A549 (cell line): ENCODE data around the gene GALNT18.

ENCODE experiments used
- CTCF ChIP-seq: fragments of >200 bp; sonication (Bioruptor Twin); formaldehyde crosslinking; IDR thresholded peaks from 3 replicates; pipeline ENCODE4 v1.5.1; 2016
- POLR2A ChIP-seq: IDR thresholded peaks from 2 replicates; pipeline ENCODE4 v1.6.1; 2012; ENCODE audit warnings: mild to moderate bottlenecking, low read length
- RAD21 ChIP-seq, 2 experiments: fragments of >200 bp in 1 of 2; sonication (Bioruptor Twin) in 1 of 2; formaldehyde crosslinking in 1 of 2; IDR thresholded peaks in 1 of 2; conservative IDR thresholded peaks in 1 of 2; 2 replicates in 1 of 2; 3 replicates in 1 of 2; pipeline ENCODE4 v1.6.1; 2012 to 2018; ENCODE audit warnings: inconsistent platforms in 1 of 2
- REST ChIP-seq: fragments of 200-600 bp; sonication (generic); IDR thresholded peaks from 2 replicates; pipeline ENCODE4 v1.6.1; 2016; ENCODE audit warnings: antibody characterized with exemption, mild to moderate bottlenecking, moderate library complexity

DNA sequence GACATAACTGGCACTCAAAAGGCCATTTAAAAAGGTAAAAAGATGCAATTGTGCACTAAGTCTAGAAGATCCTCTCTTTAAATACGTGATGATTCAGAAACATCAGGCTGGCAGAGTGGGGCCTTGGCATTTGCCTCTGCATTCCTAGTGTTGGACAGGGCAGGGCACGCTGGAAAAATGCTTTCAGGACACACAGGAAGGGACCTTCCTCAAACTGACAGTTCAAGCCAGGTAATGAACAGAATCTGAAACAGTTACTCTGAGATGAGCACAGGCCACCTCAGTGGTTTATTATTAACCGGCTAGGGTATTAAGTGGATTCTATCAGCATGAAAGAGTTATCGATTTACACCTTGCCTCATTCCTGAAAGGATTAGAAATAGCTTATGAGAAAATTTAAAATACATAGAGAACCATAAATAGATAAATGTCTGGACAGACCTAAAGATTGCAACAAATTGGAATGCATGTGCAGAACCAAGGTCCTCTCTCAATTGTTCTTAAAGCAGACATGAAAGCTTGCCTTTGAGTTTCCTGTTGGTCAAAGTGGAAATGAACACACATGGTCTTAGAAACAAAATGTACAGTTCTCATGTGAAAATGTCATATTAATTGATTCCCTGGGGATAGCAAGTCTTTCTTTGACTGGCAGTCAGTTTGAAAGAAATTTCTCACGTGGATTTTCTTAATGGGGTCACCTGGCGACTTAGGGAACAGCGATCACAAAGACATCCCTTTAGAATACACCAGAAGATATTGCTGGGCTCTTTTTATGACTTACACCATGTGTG, 247.3 kb downstream of the GALNT18 start:
- no peak for TF ChIP-seq POLR2A
- no peak for TF ChIP-seq RAD21 (conservative IDR thresholded peaks at IDR 0.05 in 1 of 2, IDR thresholded peaks at IDR 0.05 in 1 of 2)
- TF ChIP-seq REST = no peak
- no peak for TF ChIP-seq CTCF
